ENCODE measurements around the gene BCL2L13.

DNA sequence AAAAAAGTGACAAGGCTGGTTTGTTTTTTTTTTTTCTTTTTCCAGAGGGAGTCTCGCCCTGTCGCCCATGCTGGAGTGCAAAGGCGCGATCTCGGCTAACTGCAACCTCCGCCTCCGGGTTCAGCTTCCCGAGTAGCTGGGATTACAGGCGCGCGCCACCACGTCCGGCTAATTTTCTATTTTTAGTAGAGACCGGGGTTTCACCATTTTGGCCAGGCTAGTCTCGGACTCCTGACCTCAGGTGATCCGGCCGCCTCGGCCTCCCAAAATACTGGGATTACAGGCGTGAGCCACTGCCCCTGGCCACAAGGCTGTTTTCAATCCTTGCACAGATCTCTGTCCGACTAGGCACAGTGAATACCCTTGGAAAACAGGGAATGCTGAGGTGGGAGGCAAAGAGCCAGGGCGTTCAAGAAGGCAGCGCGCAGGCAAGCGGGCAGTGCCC lies 10.6 kb upstream of the BCL2L13 start:
- TF ChIP-seq CTCF (IDR thresholded peaks at IDR 0.05 in 8 of 11, conservative IDR thresholded peaks at IDR 0.05 in 3 of 11): no peak
- no peak for TF ChIP-seq POLR2A (IDR thresholded peaks at IDR 0.05)

Measured in spleen (tissue), 7 donors.